ENCODE measurements around the gene TENT4A.

DNA sequence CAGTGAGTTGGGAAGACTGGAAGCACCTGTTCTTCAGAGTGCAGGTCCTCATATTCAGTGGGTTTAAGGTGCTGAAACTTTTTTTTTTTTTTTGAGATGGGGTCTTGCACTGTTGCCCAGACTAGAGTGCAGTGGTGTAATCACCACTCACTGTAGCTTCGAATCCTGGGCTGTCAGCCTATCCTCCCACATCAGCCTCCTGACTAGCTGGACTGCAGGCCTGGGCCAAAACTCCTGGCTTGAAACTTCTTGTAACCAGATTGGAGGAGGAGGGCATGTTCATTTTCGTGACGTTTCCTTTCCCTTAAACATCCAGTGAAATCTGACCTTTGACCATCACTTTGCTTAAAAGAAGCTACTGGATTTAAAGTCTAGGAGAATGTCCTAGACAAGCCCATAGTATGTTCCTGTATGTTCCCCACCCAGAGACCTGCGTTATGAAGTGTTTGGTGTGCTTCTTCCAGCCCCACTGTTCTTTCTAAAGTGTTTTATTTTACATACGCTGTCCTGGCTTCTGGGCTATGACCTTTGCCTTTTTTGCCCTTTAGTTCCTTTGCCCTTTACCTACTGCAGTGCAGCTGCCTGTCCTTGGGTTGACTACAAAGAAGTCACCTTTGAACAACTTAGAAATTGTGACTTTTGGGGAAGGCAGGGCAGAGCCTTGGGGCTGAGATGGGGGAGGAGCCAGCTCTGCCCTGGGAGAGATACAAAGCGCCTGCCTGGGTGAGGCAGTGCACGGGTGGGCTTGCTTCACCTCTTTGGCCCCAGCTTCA, 18.4 kb downstream of the TENT4A start:
- TF ChIP-seq, protein P1, sequence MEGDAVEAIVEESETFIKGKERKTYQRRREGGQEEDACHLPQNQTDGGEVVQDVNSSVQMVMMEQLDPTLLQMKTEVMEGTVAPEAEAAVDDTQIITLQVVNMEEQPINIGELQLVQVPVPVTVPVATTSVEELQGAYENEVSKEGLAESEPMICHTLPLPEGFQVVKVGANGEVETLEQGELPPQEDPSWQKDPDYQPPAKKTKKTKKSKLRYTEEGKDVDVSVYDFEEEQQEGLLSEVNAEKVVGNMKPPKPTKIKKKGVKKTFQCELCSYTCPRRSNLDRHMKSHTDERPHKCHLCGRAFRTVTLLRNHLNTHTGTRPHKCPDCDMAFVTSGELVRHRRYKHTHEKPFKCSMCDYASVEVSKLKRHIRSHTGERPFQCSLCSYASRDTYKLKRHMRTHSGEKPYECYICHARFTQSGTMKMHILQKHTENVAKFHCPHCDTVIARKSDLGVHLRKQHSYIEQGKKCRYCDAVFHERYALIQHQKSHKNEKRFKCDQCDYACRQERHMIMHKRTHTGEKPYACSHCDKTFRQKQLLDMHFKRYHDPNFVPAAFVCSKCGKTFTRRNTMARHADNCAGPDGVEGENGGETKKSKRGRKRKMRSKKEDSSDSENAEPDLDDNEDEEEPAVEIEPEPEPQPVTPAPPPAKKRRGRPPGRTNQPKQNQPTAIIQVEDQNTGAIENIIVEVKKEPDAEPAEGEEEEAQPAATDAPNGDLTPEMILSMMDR (IDR thresholded peaks at IDR 0.05) = no peak
- TF ChIP-seq, protein P2, sequence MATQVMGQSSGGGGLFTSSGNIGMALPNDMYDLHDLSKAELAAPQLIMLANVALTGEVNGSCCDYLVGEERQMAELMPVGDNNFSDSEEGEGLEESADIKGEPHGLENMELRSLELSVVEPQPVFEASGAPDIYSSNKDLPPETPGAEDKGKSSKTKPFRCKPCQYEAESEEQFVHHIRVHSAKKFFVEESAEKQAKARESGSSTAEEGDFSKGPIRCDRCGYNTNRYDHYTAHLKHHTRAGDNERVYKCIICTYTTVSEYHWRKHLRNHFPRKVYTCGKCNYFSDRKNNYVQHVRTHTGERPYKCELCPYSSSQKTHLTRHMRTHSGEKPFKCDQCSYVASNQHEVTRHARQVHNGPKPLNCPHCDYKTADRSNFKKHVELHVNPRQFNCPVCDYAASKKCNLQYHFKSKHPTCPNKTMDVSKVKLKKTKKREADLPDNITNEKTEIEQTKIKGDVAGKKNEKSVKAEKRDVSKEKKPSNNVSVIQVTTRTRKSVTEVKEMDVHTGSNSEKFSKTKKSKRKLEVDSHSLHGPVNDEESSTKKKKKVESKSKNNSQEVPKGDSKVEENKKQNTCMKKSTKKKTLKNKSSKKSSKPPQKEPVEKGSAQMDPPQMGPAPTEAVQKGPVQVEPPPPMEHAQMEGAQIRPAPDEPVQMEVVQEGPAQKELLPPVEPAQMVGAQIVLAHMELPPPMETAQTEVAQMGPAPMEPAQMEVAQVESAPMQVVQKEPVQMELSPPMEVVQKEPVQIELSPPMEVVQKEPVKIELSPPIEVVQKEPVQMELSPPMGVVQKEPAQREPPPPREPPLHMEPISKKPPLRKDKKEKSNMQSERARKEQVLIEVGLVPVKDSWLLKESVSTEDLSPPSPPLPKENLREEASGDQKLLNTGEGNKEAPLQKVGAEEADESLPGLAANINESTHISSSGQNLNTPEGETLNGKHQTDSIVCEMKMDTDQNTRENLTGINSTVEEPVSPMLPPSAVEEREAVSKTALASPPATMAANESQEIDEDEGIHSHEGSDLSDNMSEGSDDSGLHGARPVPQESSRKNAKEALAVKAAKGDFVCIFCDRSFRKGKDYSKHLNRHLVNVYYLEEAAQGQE (IDR thresholded peaks at IDR 0.05; ENCODE audit: insufficient read depth in 1 of 2, low read depth in 2 of 2, low read length in 1 of 2) = no peak
- TF ChIP-seq POLR2AphosphoS5 (IDR thresholded peaks at IDR 0.05; ENCODE audit: low read depth, low read length) (no peak), TCF7L2 (IDR thresholded peaks at IDR 0.05; ENCODE audit: low read depth, low read length) (no peak), SIN3A (IDR thresholded peaks at IDR 0.05; ENCODE audit: borderline replicate concordance, insufficient read depth, low read depth, low read length) (no peak)
